Hepatocyte (in vitro differentiated cells): ENCODE data around the gene BRWD1.

Source experiments
- EZH2 ChIP-seq: fragments of 200-600 bp; sonication (generic); IDR thresholded peaks from 2 replicates; pipeline ENCODE4 v1.6.1; 2016; ENCODE audit warnings: antibody characterized with exemption, mild to moderate bottlenecking, borderline replicate concordance
- EZH2phosphoT487 ChIP-seq: fragments of 200-600 bp; sonication (generic); IDR thresholded peaks from one replicate; pipeline ENCODE4 v1.6.1; 2018; ENCODE audit warnings: antibody characterized with exemption, mild to moderate bottlenecking, low read depth, moderate library complexity; ENCODE audit not compliant: unreplicated experiment, severe bottlenecking
- TF ChIP-seq, protein P1 (sequence below): fragments of 200-600 bp; sonication (generic); IDR thresholded peaks from 2 replicates; pipeline ENCODE4 v1.5.1; 2016; ENCODE audit warnings: antibody characterized with exemption, mild to moderate bottlenecking; ENCODE audit not compliant: poor library complexity

DNA sequence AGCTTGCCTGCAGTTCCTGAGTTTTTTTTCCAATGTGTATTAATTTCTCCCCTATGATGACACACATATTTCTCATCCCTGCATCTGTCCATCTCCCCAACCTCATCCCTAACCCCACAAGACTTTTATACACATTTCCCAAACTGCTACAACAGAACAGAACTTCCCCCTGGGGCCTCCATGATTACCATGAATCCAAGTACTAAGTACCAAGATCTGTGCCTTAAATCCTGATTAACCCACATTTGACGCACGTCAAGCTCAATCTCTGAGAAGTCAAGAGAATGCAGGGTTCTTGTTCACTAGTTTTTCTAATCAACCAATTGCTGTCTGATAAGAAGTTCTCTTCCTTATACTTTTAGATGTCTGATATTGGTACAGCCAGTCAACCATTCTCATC, 25.8 kb upstream of the BRWD1 start:
- TF ChIP-seq, protein P1, sequence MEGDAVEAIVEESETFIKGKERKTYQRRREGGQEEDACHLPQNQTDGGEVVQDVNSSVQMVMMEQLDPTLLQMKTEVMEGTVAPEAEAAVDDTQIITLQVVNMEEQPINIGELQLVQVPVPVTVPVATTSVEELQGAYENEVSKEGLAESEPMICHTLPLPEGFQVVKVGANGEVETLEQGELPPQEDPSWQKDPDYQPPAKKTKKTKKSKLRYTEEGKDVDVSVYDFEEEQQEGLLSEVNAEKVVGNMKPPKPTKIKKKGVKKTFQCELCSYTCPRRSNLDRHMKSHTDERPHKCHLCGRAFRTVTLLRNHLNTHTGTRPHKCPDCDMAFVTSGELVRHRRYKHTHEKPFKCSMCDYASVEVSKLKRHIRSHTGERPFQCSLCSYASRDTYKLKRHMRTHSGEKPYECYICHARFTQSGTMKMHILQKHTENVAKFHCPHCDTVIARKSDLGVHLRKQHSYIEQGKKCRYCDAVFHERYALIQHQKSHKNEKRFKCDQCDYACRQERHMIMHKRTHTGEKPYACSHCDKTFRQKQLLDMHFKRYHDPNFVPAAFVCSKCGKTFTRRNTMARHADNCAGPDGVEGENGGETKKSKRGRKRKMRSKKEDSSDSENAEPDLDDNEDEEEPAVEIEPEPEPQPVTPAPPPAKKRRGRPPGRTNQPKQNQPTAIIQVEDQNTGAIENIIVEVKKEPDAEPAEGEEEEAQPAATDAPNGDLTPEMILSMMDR, result no peak
- no peak for TF ChIP-seq EZH2
- TF ChIP-seq EZH2phosphoT487, result no peak
